Parathyroid adenoma (tissue), 2 donors: ENCODE measurements around the gene SPACDR.

Experiments used
- H2AFZ ChIP-seq: fragments of 300-600 bp; sonication (generic); one replicate; pipeline ENCODE4 v1.7.0; 2017; ENCODE audit warnings: antibody characterized with exemption, mild to moderate bottlenecking
- H3K27ac ChIP-seq: fragments of 300-600 bp; sonication (generic); one replicate; pipeline ENCODE4 v1.7.0; 2017
- H3K27me3 ChIP-seq: fragments of 300-600 bp; sonication (generic); one replicate; pipeline ENCODE4 v1.7.0; 2017; ENCODE audit warnings: low read length; ENCODE audit not compliant: control insufficient read depth, insufficient read depth
- H3K36me3 ChIP-seq: fragments of 300-600 bp; sonication (generic); one replicate; pipeline ENCODE4 v1.7.0; 2017; ENCODE audit warnings: low read length; ENCODE audit not compliant: control insufficient read depth, insufficient read depth
- H3K4me1 ChIP-seq: fragments of 300-600 bp; sonication (generic); one replicate; pipeline ENCODE4 v1.7.0; 2017; ENCODE audit warnings: control low read depth
- H3K4me2 ChIP-seq: fragments of 300-600 bp; sonication (generic); one replicate; pipeline ENCODE4 v1.7.0; 2017; ENCODE audit warnings: low read length
- H3K4me3 ChIP-seq: fragments of 300-600 bp; sonication (generic); one replicate; pipeline ENCODE4 v1.7.0; 2017; ENCODE audit warnings: low read depth, low read length
- H3K79me2 ChIP-seq: fragments of 300-600 bp; sonication (generic); one replicate; pipeline ENCODE4 v1.7.0; 2017; ENCODE audit warnings: control low read depth
- H3K9ac ChIP-seq: fragments of 300-600 bp; sonication (generic); one replicate; pipeline ENCODE4 v1.7.0; 2017; ENCODE audit warnings: mild to moderate bottlenecking
- H3K9me3 ChIP-seq: fragments of 300-600 bp; sonication (generic); one replicate; pipeline ENCODE4 v1.7.0; 2017; ENCODE audit warnings: low read length; ENCODE audit not compliant: control insufficient read depth
- CTCF ChIP-seq: fragments of 300-600 bp; sonication (generic); IDR thresholded peaks from one replicate; pipeline ENCODE4 v1.7.0; 2017; ENCODE audit warnings: antibody characterized with exemption, mild to moderate bottlenecking
- donor health status: primary hyperparathyroidism.

SPACDR gene

GRCh38 chr7:100431286-100431735 lies 32.7 kb downstream of the SPACDR start:
- H2AFZ ChIP-seq, result no peak overlapping the region
- no peaks in the 10 kb centered on the region for H3K36me3 ChIP-seq
- no peak for TF ChIP-seq CTCF
- H3K4me1 ChIP-seq, result peaks cover 35% of the 10 kb centered on the region
- peak overlapping the region; percentile 100 for H3K27ac ChIP-seq
- H3K4me3 ChIP-seq, result peak overlapping the region; percentile 35
- H3K27me3 ChIP-seq, result no peaks in the 10 kb centered on the region
- H3K79me2 ChIP-seq, result peaks cover 6% of the 10 kb centered on the region
- H3K9ac ChIP-seq, result no peak overlapping the region
- H3K4me2 ChIP-seq, result peak overlapping the region; percentile 96
- H3K9me3 ChIP-seq, result no peaks in the 10 kb centered on the region

- no peaks in the 10 kb centered on the region for H3K27me3 ChIP-seq
- H3K79me2 ChIP-seq, result peaks cover 6% of the 10 kb centered on the region
- H3K4me2 ChIP-seq, result peak overlapping the region; percentile 96
- H3K4me3 ChIP-seq, result peak overlapping the region; percentile 99
- no peaks in the 10 kb centered on the region for H3K9me3 ChIP-seq
- H3K36me3 ChIP-seq, result no peaks in the 10 kb centered on the region
- H3K9ac ChIP-seq, result peak overlapping the region; percentile 100
- H2AFZ ChIP-seq, result peak overlapping the region; percentile 79
- H3K27ac ChIP-seq, result peak overlapping the region; percentile 100
- peaks cover 35% of the 10 kb centered on the region for H3K4me1 ChIP-seq
- TF ChIP-seq CTCF, result no peak
Measured at GRCh38 chr7:100430493-100431285, 33.4 kb downstream of the SPACDR start.

GRCh38 chr7:100429637-100430492 lies 34.2 kb downstream of the SPACDR start, which contains the start of gene MEPCE:
MEPCE (plus strand) TSS chr7:100429831; CDS start chr7:100430019, 188 bp downstream.
- Histone ChIP-seq H2AFZ (peak within 1 kb of the TSS; percentile 99), H3K36me3 (no peaks in the 10 kb centered on the region), H3K27me3 (no peaks in the 10 kb centered on the region), H3K27ac (peak within 1 kb of the TSS; percentile 100), H3K9me3 (no peaks in the 10 kb centered on the region), H3K9ac (peak within 1 kb of the TSS; percentile 100), H3K4me3 (peak within 1 kb of the TSS; percentile 99), H3K4me2 (peak within 1 kb of the TSS; percentile 99), H3K4me1 (peaks cover 30% of the 10 kb centered on the region), H3K79me2 (peaks cover 6% of the 10 kb centered on the region)
- TF ChIP-seq CTCF, result no peak

- Histone ChIP-seq H3K36me3 (no peaks in the 10 kb centered on the region), H3K4me2 (peak overlapping the region; percentile 99), H3K4me3 (peak overlapping the region; percentile 99), H3K27me3 (no peaks in the 10 kb centered on the region), H3K79me2 (peaks cover 3% of the 10 kb centered on the region), H3K9ac (peak overlapping the region; percentile 100), H3K9me3 (no peaks in the 10 kb centered on the region), H3K4me1 (peaks cover 26% of the 10 kb centered on the region), H3K27ac (peak overlapping the region; percentile 100), H2AFZ (peak overlapping the region; percentile 99)
- peak; percentile 10 for TF ChIP-seq CTCF
Measured at GRCh38 chr7:100428967-100429636, 35.0 kb downstream of the SPACDR start.
